ENCODE measurements around the gene TNFRSF1A. TPM values are rescaled to one million over a fixed set of nuclear protein-coding genes. Genes with fewer than 3 reads are reported as not detected.

The TNFRSF1A gene
- total RNA-seq (2021) (32.3 to 44.1 TPM (median 32.4 TPM) in 3 replicates), Bru-seq, nascent RNA (percentile 72 among the genes with signal in this experiment)
- long read RNA-seq, experiment 1, transcript TNFRSF1A-201 (10 exons, 2,223 nt): major isoform, 54 of 62 reads
- long read RNA-seq, experiment 1, partial matches to known transcripts: 2 of 62 reads
- long read RNA-seq, experiment 1, other reads (novel, unspliced or antisense): 6 of 62 reads
- long read RNA-seq, experiment 2, transcript TNFRSF1A-201 (10 exons, 2,223 nt): major isoform, 12 of 34 reads
- long read RNA-seq, experiment 2, partial matches to known transcripts: 5 of 34 reads
- long read RNA-seq, experiment 2, other reads (novel, unspliced or antisense): 16 of 34 reads
- long read RNA-seq, experiment 3, partial matches to known transcripts: 0 of 2 reads
- long read RNA-seq, experiment 3, other reads (novel, unspliced or antisense): 0 of 2 reads

DNA sequence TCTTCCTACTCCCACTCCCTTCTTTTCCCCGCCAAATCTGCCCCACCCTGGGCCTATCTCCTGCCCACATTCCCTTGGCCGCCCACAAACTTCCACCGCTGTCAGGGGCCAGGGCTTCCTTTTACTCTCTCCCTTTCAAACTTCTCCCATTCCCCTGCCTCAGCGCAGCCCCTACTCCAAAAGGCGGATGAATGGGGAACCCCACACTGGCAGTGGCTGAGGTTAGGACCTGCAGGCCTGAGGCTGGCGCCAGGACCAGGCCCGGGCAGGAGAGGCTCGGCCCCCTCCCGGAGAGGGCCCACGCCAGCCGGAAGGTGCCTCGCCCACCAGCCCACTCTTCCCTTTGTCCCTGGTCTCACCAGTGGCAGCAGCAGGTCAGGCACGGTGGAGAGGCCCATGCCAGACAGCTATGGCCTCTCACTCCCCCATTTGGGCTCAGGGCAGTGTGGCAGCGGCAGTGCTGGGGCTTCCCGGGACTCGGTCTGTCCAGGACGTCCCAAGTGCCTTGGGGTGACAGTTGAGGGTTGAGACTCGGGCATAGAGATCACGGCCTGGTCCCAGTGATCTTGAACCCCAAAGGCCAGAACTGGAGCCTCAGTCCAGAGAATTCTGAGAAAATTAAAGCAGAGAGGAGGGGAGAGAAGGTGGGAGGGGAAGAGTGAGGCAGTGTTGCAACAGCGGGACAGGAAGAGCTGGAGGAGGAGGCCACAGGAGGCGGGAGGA, at the start of gene TNFRSF1A:
TNFRSF1A (minus strand) TSS at position 660 of the 723 bp plus-strand sequence; CDS start at position 398, 262 bp downstream.
- no peak for DNase-seq (ENCODE audit: low spot score)
- Mint-ChIP-seq H3K4me1 (peaks cover 32% of the 10 kb centered on the region), H3K9me3 (no peaks in the 10 kb centered on the region), H3K36me3 (peaks cover under 1% of the 10 kb centered on the region; the same call in 1 of the 2 replicates), H3K27ac (peak within 1 kb of the TSS; percentile 86), H3K27me3 (ENCODE audit: low read depth) (no peaks in the 10 kb centered on the region), H3K4me3 (no peak within 1 kb of the TSS)
- CTCF ChIA-PET: interaction anchor here (0.6 to 3.4 kb wide), 8 partner anchors 14 to 124 kb away, joined by 3 to 17 read pairs (median 8); partner anchors contain the start of gene PLEKHG6
- POLR2A ChIA-PET: interaction anchor here (0.7 to 1.5 kb wide), 6 partner anchors 14 to 193 kb away, joined by 3 to 10 read pairs (median 4); partner anchors contain the start of gene GAPDH
- ATAC-seq: peak; percentile 47
- TF ChIP-seq TEAD1 (CRISPR knock-in tag; IDR thresholded peaks at IDR 0.05) (peak; percentile 72; the same call in 1 of the 2 replicates), TEAD4 (CRISPR knock-in tag; IDR thresholded peaks at IDR 0.05) (no peak), GTF2I (CRISPR knock-in tag; conservative IDR thresholded peaks at IDR 0.05) (no peak), SOX15 (CRISPR knock-in tag; IDR thresholded peaks at IDR 0.05) (no peak), FOXK1 (CRISPR knock-in tag; IDR thresholded peaks at IDR 0.05) (0 out of 2 replicates have a peak, but pooled peaks have one; percentile 40), ETV6 (CRISPR knock-in tag; IDR thresholded peaks at IDR 0.05) (peak; percentile 63; the same call in 1 of the 2 replicates), OVOL2 (CRISPR knock-in tag; IDR thresholded peaks at IDR 0.05; ENCODE audit: borderline replicate concordance) (no peak), KAT7 (CRISPR knock-in tag; IDR thresholded peaks at IDR 0.05; ENCODE audit: borderline replicate concordance) (no peak), ESRRA (CRISPR knock-in tag; IDR thresholded peaks at IDR 0.05; ENCODE audit: borderline replicate concordance) (0 out of 2 replicates have a peak, but pooled peaks have one; percentile 40), GABPB1 (CRISPR knock-in tag; IDR thresholded peaks at IDR 0.05) (peak; percentile 74), JUN (CRISPR knock-in tag; IDR thresholded peaks at IDR 0.05) (no peak), PRRX2 (CRISPR knock-in tag; IDR thresholded peaks at IDR 0.05) (no peak), NFE2L1 (CRISPR knock-in tag; IDR thresholded peaks at IDR 0.05) (no peak), EMX1 (CRISPR knock-in tag; IDR thresholded peaks at IDR 0.05) (no peak)
- TF ChIP-seq, protein P1, sequence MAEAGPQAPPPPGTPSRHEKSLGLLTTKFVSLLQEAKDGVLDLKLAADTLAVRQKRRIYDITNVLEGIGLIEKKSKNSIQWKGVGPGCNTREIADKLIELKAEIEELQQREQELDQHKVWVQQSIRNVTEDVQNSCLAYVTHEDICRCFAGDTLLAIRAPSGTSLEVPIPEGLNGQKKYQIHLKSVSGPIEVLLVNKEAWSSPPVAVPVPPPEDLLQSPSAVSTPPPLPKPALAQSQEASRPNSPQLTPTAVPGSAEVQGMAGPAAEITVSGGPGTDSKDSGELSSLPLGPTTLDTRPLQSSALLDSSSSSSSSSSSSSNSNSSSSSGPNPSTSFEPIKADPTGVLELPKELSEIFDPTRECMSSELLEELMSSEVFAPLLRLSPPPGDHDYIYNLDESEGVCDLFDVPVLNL (CRISPR knock-in tag; IDR thresholded peaks at IDR 0.05; ENCODE audit: borderline replicate concordance, low read depth): no peak
- TF ChIP-seq, protein P2, sequence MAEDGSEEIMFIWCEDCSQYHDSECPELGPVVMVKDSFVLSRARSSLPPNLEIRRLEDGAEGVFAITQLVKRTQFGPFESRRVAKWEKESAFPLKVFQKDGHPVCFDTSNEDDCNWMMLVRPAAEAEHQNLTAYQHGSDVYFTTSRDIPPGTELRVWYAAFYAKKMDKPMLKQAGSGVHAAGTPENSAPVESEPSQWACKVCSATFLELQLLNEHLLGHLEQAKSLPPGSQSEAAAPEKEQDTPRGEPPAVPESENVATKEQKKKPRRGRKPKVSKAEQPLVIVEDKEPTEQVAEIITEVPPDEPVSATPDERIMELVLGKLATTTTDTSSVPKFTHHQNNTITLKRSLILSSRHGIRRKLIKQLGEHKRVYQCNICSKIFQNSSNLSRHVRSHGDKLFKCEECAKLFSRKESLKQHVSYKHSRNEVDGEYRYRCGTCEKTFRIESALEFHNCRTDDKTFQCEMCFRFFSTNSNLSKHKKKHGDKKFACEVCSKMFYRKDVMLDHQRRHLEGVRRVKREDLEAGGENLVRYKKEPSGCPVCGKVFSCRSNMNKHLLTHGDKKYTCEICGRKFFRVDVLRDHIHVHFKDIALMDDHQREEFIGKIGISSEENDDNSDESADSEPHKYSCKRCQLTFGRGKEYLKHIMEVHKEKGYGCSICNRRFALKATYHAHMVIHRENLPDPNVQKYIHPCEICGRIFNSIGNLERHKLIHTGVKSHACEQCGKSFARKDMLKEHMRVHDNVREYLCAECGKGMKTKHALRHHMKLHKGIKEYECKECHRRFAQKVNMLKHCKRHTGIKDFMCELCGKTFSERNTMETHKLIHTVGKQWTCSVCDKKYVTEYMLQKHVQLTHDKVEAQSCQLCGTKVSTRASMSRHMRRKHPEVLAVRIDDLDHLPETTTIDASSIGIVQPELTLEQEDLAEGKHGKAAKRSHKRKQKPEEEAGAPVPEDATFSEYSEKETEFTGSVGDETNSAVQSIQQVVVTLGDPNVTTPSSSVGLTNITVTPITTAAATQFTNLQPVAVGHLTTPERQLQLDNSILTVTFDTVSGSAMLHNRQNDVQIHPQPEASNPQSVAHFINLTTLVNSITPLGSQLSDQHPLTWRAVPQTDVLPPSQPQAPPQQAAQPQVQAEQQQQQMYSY (CRISPR knock-in tag; IDR thresholded peaks at IDR 0.05): peak; percentile 32; the same call in 1 of the 2 replicates
- TF ChIP-seq, protein P3, sequence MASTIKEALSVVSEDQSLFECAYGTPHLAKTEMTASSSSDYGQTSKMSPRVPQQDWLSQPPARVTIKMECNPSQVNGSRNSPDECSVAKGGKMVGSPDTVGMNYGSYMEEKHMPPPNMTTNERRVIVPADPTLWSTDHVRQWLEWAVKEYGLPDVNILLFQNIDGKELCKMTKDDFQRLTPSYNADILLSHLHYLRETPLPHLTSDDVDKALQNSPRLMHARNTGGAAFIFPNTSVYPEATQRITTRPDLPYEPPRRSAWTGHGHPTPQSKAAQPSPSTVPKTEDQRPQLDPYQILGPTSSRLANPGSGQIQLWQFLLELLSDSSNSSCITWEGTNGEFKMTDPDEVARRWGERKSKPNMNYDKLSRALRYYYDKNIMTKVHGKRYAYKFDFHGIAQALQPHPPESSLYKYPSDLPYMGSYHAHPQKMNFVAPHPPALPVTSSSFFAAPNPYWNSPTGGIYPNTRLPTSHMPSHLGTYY (CRISPR knock-in tag; IDR thresholded peaks at IDR 0.05): no peak
- TF ChIP-seq, protein P4, sequence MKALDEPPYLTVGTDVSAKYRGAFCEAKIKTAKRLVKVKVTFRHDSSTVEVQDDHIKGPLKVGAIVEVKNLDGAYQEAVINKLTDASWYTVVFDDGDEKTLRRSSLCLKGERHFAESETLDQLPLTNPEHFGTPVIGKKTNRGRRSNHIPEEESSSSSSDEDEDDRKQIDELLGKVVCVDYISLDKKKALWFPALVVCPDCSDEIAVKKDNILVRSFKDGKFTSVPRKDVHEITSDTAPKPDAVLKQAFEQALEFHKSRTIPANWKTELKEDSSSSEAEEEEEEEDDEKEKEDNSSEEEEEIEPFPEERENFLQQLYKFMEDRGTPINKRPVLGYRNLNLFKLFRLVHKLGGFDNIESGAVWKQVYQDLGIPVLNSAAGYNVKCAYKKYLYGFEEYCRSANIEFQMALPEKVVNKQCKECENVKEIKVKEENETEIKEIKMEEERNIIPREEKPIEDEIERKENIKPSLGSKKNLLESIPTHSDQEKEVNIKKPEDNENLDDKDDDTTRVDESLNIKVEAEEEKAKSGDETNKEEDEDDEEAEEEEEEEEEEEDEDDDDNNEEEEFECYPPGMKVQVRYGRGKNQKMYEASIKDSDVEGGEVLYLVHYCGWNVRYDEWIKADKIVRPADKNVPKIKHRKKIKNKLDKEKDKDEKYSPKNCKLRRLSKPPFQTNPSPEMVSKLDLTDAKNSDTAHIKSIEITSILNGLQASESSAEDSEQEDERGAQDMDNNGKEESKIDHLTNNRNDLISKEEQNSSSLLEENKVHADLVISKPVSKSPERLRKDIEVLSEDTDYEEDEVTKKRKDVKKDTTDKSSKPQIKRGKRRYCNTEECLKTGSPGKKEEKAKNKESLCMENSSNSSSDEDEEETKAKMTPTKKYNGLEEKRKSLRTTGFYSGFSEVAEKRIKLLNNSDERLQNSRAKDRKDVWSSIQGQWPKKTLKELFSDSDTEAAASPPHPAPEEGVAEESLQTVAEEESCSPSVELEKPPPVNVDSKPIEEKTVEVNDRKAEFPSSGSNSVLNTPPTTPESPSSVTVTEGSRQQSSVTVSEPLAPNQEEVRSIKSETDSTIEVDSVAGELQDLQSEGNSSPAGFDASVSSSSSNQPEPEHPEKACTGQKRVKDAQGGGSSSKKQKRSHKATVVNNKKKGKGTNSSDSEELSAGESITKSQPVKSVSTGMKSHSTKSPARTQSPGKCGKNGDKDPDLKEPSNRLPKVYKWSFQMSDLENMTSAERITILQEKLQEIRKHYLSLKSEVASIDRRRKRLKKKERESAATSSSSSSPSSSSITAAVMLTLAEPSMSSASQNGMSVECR (CRISPR knock-in tag; IDR thresholded peaks at IDR 0.05; ENCODE audit: borderline replicate concordance): no peak; the same call in 1 of the 2 replicates
- TF ChIP-seq, protein P5, sequence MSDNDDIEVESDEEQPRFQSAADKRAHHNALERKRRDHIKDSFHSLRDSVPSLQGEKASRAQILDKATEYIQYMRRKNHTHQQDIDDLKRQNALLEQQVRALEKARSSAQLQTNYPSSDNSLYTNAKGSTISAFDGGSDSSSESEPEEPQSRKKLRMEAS (CRISPR knock-in tag; IDR thresholded peaks at IDR 0.05): peak; percentile 55
